ENCODE results near the gene HHAT. TPM values are rescaled to one million over a fixed set of nuclear protein-coding genes. Genes with fewer than 3 reads are reported as not detected.

HHAT gene
- total and polyA plus RNA-seq, 2 donors (not counting 3 experiments of a cell fraction or from before 2014, with no cell fraction given), result 2.4 to 4.3 TPM

GRCh38 chr1:210361665-210362064 lies 33.0 kb downstream of the HHAT start:
- no peak overlapping the region for H2AFZ ChIP-seq (ENCODE audit: low read depth, low read length)
- H3K79me2 ChIP-seq (ENCODE audit: control insufficient read depth, insufficient read depth, low read length), result no peaks in the 10 kb centered on the region
- H3K4me1 ChIP-seq (ENCODE audit: control insufficient read depth, extremely low read depth, insufficient read depth, low read length), result no peaks in the 10 kb centered on the region
- dilution Hi-C loops (cut with MboI; ENCODE audit: extremely low pct_ligation_motif_present, low sequenced_read_pairs) (loop anchor here (25.0 kb wide), 1 partner anchor 524 kb away; the partner anchor contains the start of gene UTP25), intact Hi-C loops (cut with micrococcal nuclease) (loop anchor here (1.0 to 2.0 kb wide), 2 partner anchors 15 to 39 kb away; no protein-coding TSS in a partner anchor)
- no peak overlapping the region for H3K4me2 ChIP-seq (ENCODE audit: insufficient read depth, low read length)
- H3K27me3 ChIP-seq (ENCODE audit: control insufficient read depth in 2 of 2, insufficient read depth in 2 of 2, low read length in 2 of 2), result no peaks in the 10 kb centered on the region
- ChIA-PET CTCF (interaction anchor here (1.0 to 2.3 kb wide), 8 partner anchors 13 to 162 kb away, joined by 3 to 32 read pairs (median 6); no protein-coding TSS in a partner anchor), POLR2A (no interaction called here)
- no peak for FAIRE-seq
- no peak overlapping the region for H3K27ac ChIP-seq (ENCODE audit: insufficient read depth, low read depth, low read length)
- BruUV-seq (replicated peaks), result no TSS peak
- no peaks in the 10 kb centered on the region for H3K9me3 ChIP-seq (replicated peaks; ENCODE audit: control insufficient read depth, insufficient read depth, low read length)
- TF ChIP-seq MAX (IDR thresholded peaks at IDR 0.05; ENCODE audit: insufficient read depth, insufficient read length) (no peak), MYC (IDR thresholded peaks at IDR 0.05; ENCODE audit: low read depth, low read length) (no peak), POLR2A (IDR thresholded peaks at IDR 0.05; ENCODE audit: low read depth, low read length) (no peak), POLR2AphosphoS5 (IDR thresholded peaks at IDR 0.05; ENCODE audit: insufficient read depth, low read depth, low read length) (no peak), EZH2 (IDR thresholded peaks at IDR 0.05; ENCODE audit: borderline replicate concordance, low read depth, low read length, severe bottlenecking) (no peak), GATA2 (IDR thresholded peaks at IDR 0.05; ENCODE audit: insufficient read depth, insufficient read length, low read depth, low read length) (no peak), JUN (IDR thresholded peaks at IDR 0.05; ENCODE audit: borderline replicate concordance, insufficient read depth, insufficient read length, low read depth) (no peak), CTCF (IDR thresholded peaks at IDR 0.05; ENCODE audit: extremely low read depth in 1 of 2, insufficient read depth in 1 of 2, low read depth in 1 of 2, low read length in 2 of 2) (no peak), FOS (IDR thresholded peaks at IDR 0.05; ENCODE audit: borderline replicate concordance, insufficient read depth, low read length) (no peak)
- no peak overlapping the region for H3K4me3 ChIP-seq (replicated peaks in 1 of 3; ENCODE audit: insufficient read depth in 1 of 3, low read depth in 1 of 3, low read length in 3 of 3)
- H3K9me1 ChIP-seq (replicated peaks; ENCODE audit: control insufficient read depth, extremely low read depth, insufficient read depth, low read length), result no peaks in the 10 kb centered on the region
- H4K20me1 ChIP-seq (replicated peaks; ENCODE audit: control insufficient read depth, extremely low read depth, insufficient read depth, low read length), result no peaks in the 10 kb centered on the region
- H3K36me3 ChIP-seq (ENCODE audit: control insufficient read depth in 2 of 2, extremely low read depth in 1 of 2, insufficient read depth in 2 of 2, low read length in 2 of 2), result no peaks in the 10 kb centered on the region
- no peak for DNase-seq (ENCODE audit: low read depth, low spot score)
- H3K9ac ChIP-seq (replicated peaks; ENCODE audit: extremely low read depth, insufficient read depth, low read length), result no peak overlapping the region
